NCI-H146 treated with DMSO at 0.1 percent for 48 hours (cell line): ENCODE measurements around the gene PLCL2.
"Not testable (repeated sequence)": the region's sequence is repeated elsewhere in the genome, so short reads cannot be mapped to it uniquely, and the experiment has no call there.

ENCODE experiments used
- DNase-seq: peaks from one replicate; lab custom pipeline; 2025; ENCODE audit not compliant: unreplicated experiment; lab: John Stamatoyannopoulos, UW

PLCL2 gene

GRCh38 chr3:16957852-16958251 lies 73.1 kb downstream of the PLCL2 start:
- not testable (repeated sequence) for DNase-seq

- DNase-seq = no peak
Observed at GRCh38 chr3:16960125-16960524, 75.4 kb downstream of the PLCL2 start.

- DNase-seq = no peak
Observed at GRCh38 chr3:16961621-16962205, 77.0 kb downstream of the PLCL2 start.

GRCh38 chr3:16975083-16975482 lies 90.3 kb downstream of the PLCL2 start:
- no peak for DNase-seq

GRCh38 chr3:16978234-16978920 lies 93.6 kb downstream of the PLCL2 start:
- DNase-seq = no peak

GRCh38 chr3:16978921-16979271 lies 94.1 kb downstream of the PLCL2 start:
- DNase-seq = no peak

GRCh38 chr3:16979769-16980515 lies 95.2 kb downstream of the PLCL2 start:
- DNase-seq = not testable (repeated sequence)

GRCh38 chr3:16980526-16980925 lies 95.8 kb downstream of the PLCL2 start:
- DNase-seq = not testable (repeated sequence)

- DNase-seq = no peak
Observed at GRCh38 chr3:16982460-16982859, 97.7 kb downstream of the PLCL2 start.

GRCh38 chr3:16985608-16986007 lies 100.9 kb downstream of the PLCL2 start:
- no peak for DNase-seq

- no peak for DNase-seq
Observed at GRCh38 chr3:16987141-16987540, 102.4 kb downstream of the PLCL2 start.

GRCh38 chr3:16990163-16990562 lies 105.4 kb downstream of the PLCL2 start:
- no peak for DNase-seq

- DNase-seq = no peak
Observed at GRCh38 chr3:16992198-16992597, 107.4 kb downstream of the PLCL2 start.

GRCh38 chr3:16993227-16993626 lies 108.5 kb downstream of the PLCL2 start:
- DNase-seq = no peak

- DNase-seq = no peak
Observed at GRCh38 chr3:16994854-16995525, 110.2 kb downstream of the PLCL2 start.

GRCh38 chr3:16995601-16996000 lies 110.8 kb downstream of the PLCL2 start:
- no peak for DNase-seq

- DNase-seq = no peak
Observed at GRCh38 chr3:16998236-16998923, 113.6 kb downstream of the PLCL2 start.

GRCh38 chr3:16999161-16999560 lies 114.4 kb downstream of the PLCL2 start:
- DNase-seq = no peak

- no peak for DNase-seq
Observed at GRCh38 chr3:16999871-17000270, 115.1 kb downstream of the PLCL2 start.

- DNase-seq = no peak
Observed at GRCh38 chr3:17003457-17003856, 118.7 kb downstream of the PLCL2 start.
